Omental fat pad (tissue), 4 donors: ENCODE measurements around the gene FKBP1B. TPM values are rescaled to one million over a fixed set of nuclear protein-coding genes. Genes with fewer than 3 reads are reported as not detected.
A peak's percentile ranks its signal among the peaks of the same experiment; 100 is the strongest.

Source experiments
- ATAC-seq: fragments of 150-250 bp; one replicate; pipeline ENCODE4 v1.9.1; 2016; ENCODE audit warnings: mild to moderate bottlenecking, moderate library complexity; ENCODE audit not compliant: low FRiP score
- DNase-seq: peaks from one replicate; pipeline ENCODE4 v3.0.0-alpha.2; 2019; ENCODE audit warnings: low spot score
- total RNA-seq, 4 donors: library from RNA; depleted of rRNA; stranded (reverse); fragments of >200 nt; gene quantifications; one replicate each; pipeline ENCODE4 v1.1.0, GENCODE V29; 2016
- TF ChIP-seq, protein P1 (sequence below), 3 donors: fragments of 450-650 bp; IDR thresholded peaks; one replicate each; pipeline ENCODE4 v1.5.1; 2016 to 2017; ENCODE audit warnings: antibody characterized with exemption in 3 of 3, mild to moderate bottlenecking in 3 of 3, moderate library complexity in 2 of 3

Gene FKBP1B
- total RNA-seq = 1 to 10 TPM; 4.5 to 9.6 (median 5.4) TPM

DNA sequence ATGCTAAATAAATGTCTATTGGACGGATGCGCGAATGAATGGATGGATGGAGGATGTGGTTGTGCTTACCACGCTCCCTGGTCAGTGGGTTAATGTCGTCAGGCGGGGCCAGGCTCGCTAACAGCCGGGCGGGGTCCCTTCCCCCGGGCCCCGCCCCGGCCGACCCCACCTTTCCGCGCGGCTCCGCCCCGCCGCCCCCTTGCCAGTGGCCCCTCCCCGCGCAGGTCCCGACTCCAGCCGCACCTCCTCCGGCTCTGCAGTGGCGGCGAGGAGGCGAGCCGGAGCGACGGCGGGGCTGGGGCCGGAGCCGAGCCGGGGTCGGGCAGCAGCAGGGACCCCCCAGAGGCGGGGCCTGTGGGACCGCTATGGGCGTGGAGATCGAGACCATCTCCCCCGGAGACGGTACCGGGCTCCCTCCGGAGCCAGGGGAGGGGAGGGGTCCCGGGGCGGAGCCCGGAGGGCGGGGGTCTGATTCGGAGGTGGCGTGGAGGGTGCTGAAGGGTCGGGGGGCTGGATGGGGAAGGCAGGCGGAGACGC, at the start of gene FKBP1B:
FKBP1B (plus strand) TSS at position 257 of the 537 bp plus-strand sequence; CDS start at position 366, 109 bp downstream.
- DNase-seq = no peak
- TF ChIP-seq, protein P1, sequence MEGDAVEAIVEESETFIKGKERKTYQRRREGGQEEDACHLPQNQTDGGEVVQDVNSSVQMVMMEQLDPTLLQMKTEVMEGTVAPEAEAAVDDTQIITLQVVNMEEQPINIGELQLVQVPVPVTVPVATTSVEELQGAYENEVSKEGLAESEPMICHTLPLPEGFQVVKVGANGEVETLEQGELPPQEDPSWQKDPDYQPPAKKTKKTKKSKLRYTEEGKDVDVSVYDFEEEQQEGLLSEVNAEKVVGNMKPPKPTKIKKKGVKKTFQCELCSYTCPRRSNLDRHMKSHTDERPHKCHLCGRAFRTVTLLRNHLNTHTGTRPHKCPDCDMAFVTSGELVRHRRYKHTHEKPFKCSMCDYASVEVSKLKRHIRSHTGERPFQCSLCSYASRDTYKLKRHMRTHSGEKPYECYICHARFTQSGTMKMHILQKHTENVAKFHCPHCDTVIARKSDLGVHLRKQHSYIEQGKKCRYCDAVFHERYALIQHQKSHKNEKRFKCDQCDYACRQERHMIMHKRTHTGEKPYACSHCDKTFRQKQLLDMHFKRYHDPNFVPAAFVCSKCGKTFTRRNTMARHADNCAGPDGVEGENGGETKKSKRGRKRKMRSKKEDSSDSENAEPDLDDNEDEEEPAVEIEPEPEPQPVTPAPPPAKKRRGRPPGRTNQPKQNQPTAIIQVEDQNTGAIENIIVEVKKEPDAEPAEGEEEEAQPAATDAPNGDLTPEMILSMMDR (IDR thresholded peaks at IDR 0.05) = no peak

DNA sequence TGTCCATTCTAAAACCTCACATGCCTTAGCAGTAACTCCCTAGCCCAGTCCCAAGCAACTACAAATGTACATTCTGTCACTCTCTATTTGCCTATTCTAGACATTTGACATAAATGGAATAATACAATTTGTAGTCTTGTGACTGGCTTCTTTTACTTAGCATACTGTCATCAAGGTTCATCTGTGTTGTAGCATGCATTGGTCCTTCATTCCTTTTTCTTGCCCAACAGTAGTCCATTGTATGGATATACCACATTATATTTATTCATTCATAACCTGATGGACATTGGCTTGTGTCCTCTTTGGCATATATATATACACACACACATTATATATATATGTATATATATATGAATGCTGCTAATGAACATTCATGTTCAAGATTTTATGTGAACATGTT, 41.8 kb upstream of the FKBP1B start:
- ATAC-seq = no peak
- TF ChIP-seq, protein P1 (IDR thresholded peaks at IDR 0.05) = no peak
- no peak for DNase-seq

More for the DNA sequence above, at the start of gene FKBP1B:
- ATAC-seq = peak; percentile 66

DNA sequence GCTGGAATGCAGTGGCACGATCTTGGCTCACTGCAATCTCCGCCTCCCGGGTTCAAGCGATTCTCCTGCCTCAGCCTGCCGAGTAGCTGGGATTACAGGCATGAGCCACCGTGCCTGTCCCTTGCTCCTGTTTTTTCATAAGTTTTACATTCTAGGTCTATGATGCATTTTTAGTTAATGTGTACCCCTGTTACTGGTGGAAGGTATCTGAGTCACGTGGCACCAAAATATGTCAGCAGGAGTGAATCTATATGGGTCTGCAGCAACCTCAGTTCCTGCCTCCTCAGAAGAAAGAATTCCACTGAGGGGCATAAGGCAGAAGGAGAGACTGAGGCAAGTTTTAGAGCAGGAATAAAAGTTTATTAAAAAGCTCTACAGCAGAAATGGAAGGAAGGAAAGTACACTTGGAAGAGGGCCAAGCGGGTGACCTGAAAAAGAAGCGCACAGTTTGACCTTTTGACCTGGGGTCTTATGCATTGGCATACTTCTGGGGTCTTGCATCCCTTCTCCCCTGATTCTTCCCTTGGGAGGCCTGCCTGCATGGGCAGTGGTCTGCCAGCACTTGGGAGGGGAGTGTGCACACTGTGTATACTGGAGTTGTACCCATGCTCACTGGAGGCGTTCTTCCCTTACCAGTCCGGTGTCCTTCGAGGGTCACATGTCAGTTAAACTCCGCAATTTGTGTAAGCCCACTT, 40.7 kb upstream of the FKBP1B start:
- TF ChIP-seq, protein P1 (IDR thresholded peaks at IDR 0.05) = no peak
- no peak for ATAC-seq
- no peak for DNase-seq

DNA sequence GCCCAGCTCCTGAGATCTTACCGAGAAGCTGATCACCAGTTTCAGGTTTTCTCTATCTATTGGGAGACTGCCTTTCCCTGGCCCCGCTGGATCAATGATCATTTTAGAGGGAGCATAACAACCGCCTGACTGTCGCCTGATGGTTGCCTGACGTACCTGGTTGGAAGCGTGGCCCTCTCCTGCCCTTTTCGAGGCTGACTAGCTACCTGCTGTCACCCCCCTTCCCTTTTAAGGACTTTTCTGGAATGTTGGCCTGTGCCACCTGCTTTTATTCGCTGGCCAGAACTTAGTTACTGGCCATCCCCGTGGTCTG, 40.2 kb upstream of the FKBP1B start:
- no peak for ATAC-seq
- no peak for DNase-seq
- TF ChIP-seq, protein P1 (IDR thresholded peaks at IDR 0.05) = no peak

DNA sequence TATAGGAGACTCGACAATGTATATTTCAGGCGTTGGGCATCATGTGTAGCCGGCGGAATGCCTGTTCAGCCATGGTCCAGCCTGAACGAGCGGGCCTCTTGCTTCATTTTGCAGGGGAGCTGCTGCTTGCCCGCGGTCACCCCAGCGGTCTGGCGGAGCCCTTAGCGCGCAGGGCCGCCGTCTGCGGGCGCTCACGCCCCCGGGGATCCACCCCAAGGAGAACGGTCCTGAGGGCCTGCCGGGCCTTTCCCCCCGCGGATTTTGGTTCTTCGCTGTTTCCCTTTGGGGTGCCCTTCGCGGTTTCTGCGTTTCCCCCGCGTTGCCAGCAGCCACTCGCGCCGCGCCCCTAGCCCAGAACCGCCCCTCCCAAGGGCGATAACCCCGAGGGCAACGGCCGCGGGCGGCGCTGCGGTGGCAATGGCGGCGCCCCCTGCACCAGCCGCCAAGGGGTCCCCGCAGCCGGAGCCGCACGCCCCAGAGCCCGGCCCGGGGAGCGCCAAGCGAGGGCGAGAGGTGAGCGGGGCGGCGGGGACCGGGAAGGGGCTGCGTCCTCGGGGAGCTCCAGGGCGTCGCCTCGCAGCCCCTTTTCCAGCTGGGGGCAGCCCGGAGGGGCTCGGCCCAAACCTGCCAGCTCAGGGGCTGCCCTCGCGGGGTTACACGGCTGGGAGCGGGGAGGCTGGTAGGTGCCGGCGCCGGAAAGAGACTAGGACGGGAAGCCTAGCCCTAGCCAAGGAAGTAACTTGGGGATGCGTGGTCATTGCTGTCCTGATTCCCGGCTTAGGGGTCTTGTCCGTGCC, 39.7 kb upstream of the FKBP1B start, which contains the start of gene MFSD2B:
MFSD2B (plus strand) TSS at position 406 of the 797 bp plus-strand sequence; CDS start at position 418, 12 bp downstream.
- ATAC-seq = peak; percentile 26
- DNase-seq = no peak
- TF ChIP-seq, protein P1 (IDR thresholded peaks at IDR 0.05) = no peak

DNA sequence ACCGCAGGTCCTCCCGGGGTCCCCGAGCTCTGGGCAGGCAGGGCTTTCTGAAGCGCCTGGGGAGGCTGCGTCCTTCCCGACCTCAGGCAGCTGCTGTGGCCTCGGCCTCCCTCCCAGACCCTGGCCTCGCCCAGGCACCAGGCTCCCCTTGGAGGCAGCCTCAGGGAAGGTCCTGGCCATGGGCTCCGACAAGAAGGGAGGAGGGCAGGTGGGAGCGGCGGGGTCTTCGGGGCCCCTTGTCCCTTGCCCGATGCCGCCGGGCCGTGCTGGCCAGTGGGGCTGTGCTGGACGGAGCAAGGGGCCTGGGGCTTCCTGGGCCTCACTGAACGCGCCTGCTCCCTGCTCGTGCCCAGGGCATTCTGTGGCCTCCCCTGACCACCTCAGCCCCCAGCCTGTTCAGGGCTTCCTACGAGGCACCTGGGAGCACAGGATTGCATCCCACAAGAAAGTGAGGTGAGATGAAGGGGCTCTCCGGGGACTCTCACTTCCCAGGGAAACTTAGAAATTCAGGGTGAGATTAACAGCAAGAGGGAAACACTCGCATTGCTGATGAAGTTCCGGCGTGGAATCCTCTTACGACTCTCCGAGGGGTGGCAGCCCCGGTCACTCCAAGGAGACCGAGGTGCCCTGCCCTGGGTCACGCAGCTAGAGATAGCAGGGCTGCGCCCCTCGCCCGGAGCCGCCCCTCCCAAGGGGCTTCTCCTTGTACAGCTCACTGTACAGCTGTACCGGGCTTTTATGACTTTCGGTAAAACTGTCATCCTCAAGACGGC, 38.9 kb upstream of the FKBP1B start:
- no peak for DNase-seq
- no peak for ATAC-seq
- TF ChIP-seq, protein P1 (IDR thresholded peaks at IDR 0.05) = no peak
